Measurements from ENCODE around the gene CARD11. TPM values are rescaled to one million over a fixed set of nuclear protein-coding genes. Genes with fewer than 3 reads are reported as not detected.
A peak's percentile ranks its signal among the peaks of the same experiment; 100 is the strongest.

The CARD11 gene
- total and polyA plus RNA-seq, 2 donors (not counting 1 experiment from before 2014, with no cell fraction given), result 0.02 TPM; not detected in 1

GRCh38 chr7:2860627-2861133 is 183.0 kb downstream of the CARD11 start:
- no peak overlapping the region for H2AFZ ChIP-seq (ENCODE audit: low read length)
- no peaks in the 10 kb centered on the region for H3K9me3 ChIP-seq (ENCODE audit: control insufficient read depth, insufficient read depth, low read depth, low read length)

GRCh38 chr7:2859952-2860351 is 183.7 kb downstream of the CARD11 start:
- H3K79me2 ChIP-seq (ENCODE audit: control insufficient read depth, insufficient read depth, low read length), result no peaks in the 10 kb centered on the region

More at GRCh38 chr7:2860627-2861133, 183.0 kb downstream of the CARD11 start:
- Histone ChIP-seq H3K79me2 (ENCODE audit: control insufficient read depth, insufficient read depth, low read length) (no peaks in the 10 kb centered on the region), H3K27ac (ENCODE audit: insufficient read depth, low read length) (no peak overlapping the region), H3K4me3 (replicated peaks in 1 of 4; ENCODE audit: control extremely low read depth in 1 of 4, insufficient read depth in 1 of 4, low read depth in 3 of 4, low read length in 4 of 4) (no peak overlapping the region), H3K27me3 (ENCODE audit: control insufficient read depth, insufficient read depth, low read length) (no peaks in the 10 kb centered on the region), H3K9ac (ENCODE audit: insufficient read depth, low read length) (no peak overlapping the region), H3K36me3 (ENCODE audit: control insufficient read depth, insufficient read depth, low read length) (no peaks in the 10 kb centered on the region), H3K4me1 (ENCODE audit: control insufficient read depth, extremely low read depth, insufficient read depth, low read length) (peaks cover 13% of the 10 kb centered on the region), H4K20me1 (ENCODE audit: control insufficient read depth, extremely low read depth, insufficient read depth, low read length) (no peaks in the 10 kb centered on the region), H3K4me2 (ENCODE audit: extremely low read depth, insufficient read depth, low read length) (no peak overlapping the region)
- TF ChIP-seq CTCF (conservative IDR thresholded peaks at IDR 0.05 in 1 of 2, IDR thresholded peaks at IDR 0.05 in 1 of 2; ENCODE audit: low read depth in 1 of 2, low read length in 2 of 2) (no peak), EZH2 (IDR thresholded peaks at IDR 0.05; ENCODE audit: low read length, missing control alignments) (no peak)
- peak in 1 of 2 donors; percentile 38 for DNase-seq (ENCODE audit: low read depth in 2 of 2)

GRCh38 chr7:2858621-2859020 is 185.0 kb downstream of the CARD11 start:
- H4K20me1 ChIP-seq (ENCODE audit: control insufficient read depth, extremely low read depth, insufficient read depth, low read length), result no peaks in the 10 kb centered on the region
- no peak overlapping the region for H2AFZ ChIP-seq (ENCODE audit: low read length)
- no peaks in the 10 kb centered on the region for H3K79me2 ChIP-seq (ENCODE audit: control insufficient read depth, insufficient read depth, low read length)
- H3K27me3 ChIP-seq (ENCODE audit: control insufficient read depth, insufficient read depth, low read length), result no peaks in the 10 kb centered on the region
- H3K9me3 ChIP-seq (ENCODE audit: control insufficient read depth, insufficient read depth, low read depth, low read length), result no peaks in the 10 kb centered on the region
- peaks cover 7% of the 10 kb centered on the region for H3K4me1 ChIP-seq (ENCODE audit: control insufficient read depth, extremely low read depth, insufficient read depth, low read length)
- no peak for DNase-seq (ENCODE audit: low read depth in 2 of 2)
- H3K4me3 ChIP-seq (replicated peaks in 1 of 4; ENCODE audit: control extremely low read depth in 1 of 4, insufficient read depth in 1 of 4, low read depth in 3 of 4, low read length in 4 of 4), result no peak overlapping the region
- H3K9ac ChIP-seq (ENCODE audit: insufficient read depth, low read length), result no peak overlapping the region
- no peaks in the 10 kb centered on the region for H3K36me3 ChIP-seq (ENCODE audit: control insufficient read depth, insufficient read depth, low read length)
- no peak overlapping the region for H3K4me2 ChIP-seq (ENCODE audit: extremely low read depth, insufficient read depth, low read length)
- H3K27ac ChIP-seq (ENCODE audit: insufficient read depth, low read length), result no peak overlapping the region
- TF ChIP-seq EZH2 (IDR thresholded peaks at IDR 0.05; ENCODE audit: low read length, missing control alignments), result no peak
- TF ChIP-seq CTCF (conservative IDR thresholded peaks at IDR 0.05 in 1 of 2, IDR thresholded peaks at IDR 0.05 in 1 of 2; ENCODE audit: low read depth in 1 of 2, low read length in 2 of 2), result no peak

More at GRCh38 chr7:2859952-2860351, 183.7 kb downstream of the CARD11 start:
- Histone ChIP-seq H3K4me1 (ENCODE audit: control insufficient read depth, extremely low read depth, insufficient read depth, low read length) (peaks cover 13% of the 10 kb centered on the region), H3K4me3 (replicated peaks in 1 of 4; ENCODE audit: control extremely low read depth in 1 of 4, insufficient read depth in 1 of 4, low read depth in 3 of 4, low read length in 4 of 4) (no peak overlapping the region), H3K27ac (ENCODE audit: insufficient read depth, low read length) (no peak overlapping the region), H3K4me2 (ENCODE audit: extremely low read depth, insufficient read depth, low read length) (no peak overlapping the region), H3K27me3 (ENCODE audit: control insufficient read depth, insufficient read depth, low read length) (no peaks in the 10 kb centered on the region), H3K9me3 (ENCODE audit: control insufficient read depth, insufficient read depth, low read depth, low read length) (no peaks in the 10 kb centered on the region), H3K9ac (ENCODE audit: insufficient read depth, low read length) (no peak overlapping the region), H3K36me3 (ENCODE audit: control insufficient read depth, insufficient read depth, low read length) (no peaks in the 10 kb centered on the region), H4K20me1 (ENCODE audit: control insufficient read depth, extremely low read depth, insufficient read depth, low read length) (no peaks in the 10 kb centered on the region), H2AFZ (ENCODE audit: low read length) (no peak overlapping the region)
- no peak for TF ChIP-seq EZH2 (IDR thresholded peaks at IDR 0.05; ENCODE audit: low read length, missing control alignments)
- TF ChIP-seq CTCF (conservative IDR thresholded peaks at IDR 0.05 in 1 of 2, IDR thresholded peaks at IDR 0.05 in 1 of 2; ENCODE audit: low read depth in 1 of 2, low read length in 2 of 2), result no peak
- DNase-seq (ENCODE audit: low read depth in 2 of 2), result no peak

All from fibroblast of lung (primary cell).